Measurements from ENCODE around the gene OR10A2.

- TF ChIP-seq CTCF (IDR thresholded peaks at IDR 0.05) (no peak), POLR2A (IDR thresholded peaks at IDR 0.05) (no peak)
These were observed 56.8 kb downstream of the OR10A2 start for GRCh38 chr11:6919698-6920097.

All from thyroid gland (tissue), 4 donors.